ENCODE results near the gene TBC1D25.

- TF ChIP-seq CTCF (IDR thresholded peaks at IDR 0.05; ENCODE audit: insufficient read depth, low read length, poor library complexity, severe bottlenecking): no peak
- no peak for TF ChIP-seq EZH2phosphoT487 (conservative IDR thresholded peaks at IDR 0.05; ENCODE audit: low read length)
Measured at GRCh38 chrX:48521353-48522243, 17.9 kb upstream of the TBC1D25 start, which contains the start of gene EBP.

Measured in SU-DHL-6 (cell line).